Ramos (cell line): ENCODE data around the gene ZBED5.
"Not testable (repeated sequence)": the region's sequence is repeated elsewhere in the genome, so short reads cannot be mapped to it uniquely, and the experiment has no call there.

Source experiments
- in situ Hi-C: fragments of 300-500 bp; cut with MboI; formaldehyde crosslinking; loops from one replicate; pipeline ENCODE4 v1.14.3; 2022; ENCODE audit warnings: low sequenced_read_pairs; ENCODE audit not compliant: unreplicated experiment

Gene ZBED5

DNA sequence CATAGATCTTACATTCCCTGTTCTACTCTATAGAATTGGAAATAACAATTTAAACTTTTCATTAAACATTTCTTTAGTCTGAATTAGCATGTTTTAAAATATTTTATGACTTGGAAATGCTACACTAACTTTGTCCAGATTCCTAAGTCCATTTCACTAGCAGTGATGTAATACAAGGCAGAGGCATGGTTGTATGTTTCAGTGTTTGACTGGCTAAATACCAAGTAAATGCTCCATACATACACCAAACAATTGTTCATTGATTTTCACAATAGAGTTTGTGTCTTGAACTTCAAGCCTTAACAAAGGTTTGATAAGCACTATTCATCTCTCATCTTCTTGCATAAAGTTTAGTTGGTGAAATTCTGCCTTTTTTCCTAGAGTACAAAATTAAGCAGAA is 13.5 kb downstream of the ZBED5 start:
- in situ Hi-C loops, result no loop called here

DNA sequence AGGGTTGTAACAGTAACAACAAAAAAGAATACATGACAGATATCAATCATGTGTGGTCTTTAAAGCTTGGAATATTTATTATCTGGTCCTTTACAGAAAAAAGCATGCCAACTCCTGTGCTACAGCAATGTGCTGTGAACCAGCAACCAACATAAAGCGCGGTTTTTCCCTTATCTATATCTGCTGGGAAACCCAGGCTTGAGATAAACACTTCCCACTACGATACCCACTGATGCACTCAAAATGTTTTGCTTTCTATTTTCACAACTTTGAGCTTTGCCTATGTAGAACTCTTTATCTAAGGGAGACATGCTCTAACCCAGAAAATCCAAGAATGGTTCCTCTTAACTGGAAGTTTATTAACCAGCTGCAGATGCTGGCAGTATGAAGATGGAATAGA is 19.0 kb downstream of the ZBED5 start:
- in situ Hi-C loops, result no loop called here

DNA sequence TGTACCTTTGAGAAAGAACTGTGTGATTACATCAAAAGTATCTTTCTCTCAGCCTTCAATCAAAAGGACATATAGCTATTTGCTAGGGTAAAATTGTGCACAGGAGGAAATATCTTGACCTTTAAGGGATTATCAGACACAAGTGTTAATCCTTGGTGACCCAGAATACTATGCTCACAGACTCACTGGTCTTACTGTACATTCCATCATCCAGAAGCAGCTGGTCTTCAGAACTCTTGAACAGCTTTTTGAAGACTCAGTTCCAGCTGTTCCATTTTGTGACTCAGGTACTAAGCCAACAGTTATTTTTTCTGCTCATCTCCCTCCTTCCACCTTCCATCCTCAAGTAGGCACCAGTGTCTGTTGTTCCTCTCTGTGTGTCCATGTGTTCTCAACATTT is 19.8 kb downstream of the ZBED5 start:
- in situ Hi-C loops, result no loop called here

DNA sequence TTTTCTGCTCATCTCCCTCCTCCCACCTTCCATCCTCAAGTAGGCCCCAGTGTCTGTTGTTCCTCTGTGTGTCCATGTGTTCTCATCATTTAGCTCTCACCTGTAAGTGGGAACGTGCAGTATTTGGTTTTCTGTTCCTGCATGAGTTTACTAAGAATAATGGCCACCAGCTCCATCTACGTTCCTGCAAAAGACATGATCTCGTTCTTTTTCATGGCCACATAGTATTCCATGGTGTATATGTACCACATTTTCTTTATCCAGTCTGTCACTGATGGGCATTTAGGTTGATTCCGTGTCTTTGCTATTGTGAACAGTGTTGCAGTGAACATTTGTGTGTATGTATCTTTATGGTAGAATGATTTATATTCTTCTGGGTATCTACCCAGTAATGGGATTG is 21.0 kb downstream of the ZBED5 start:
- in situ Hi-C loops, result not testable (repeated sequence)

DNA sequence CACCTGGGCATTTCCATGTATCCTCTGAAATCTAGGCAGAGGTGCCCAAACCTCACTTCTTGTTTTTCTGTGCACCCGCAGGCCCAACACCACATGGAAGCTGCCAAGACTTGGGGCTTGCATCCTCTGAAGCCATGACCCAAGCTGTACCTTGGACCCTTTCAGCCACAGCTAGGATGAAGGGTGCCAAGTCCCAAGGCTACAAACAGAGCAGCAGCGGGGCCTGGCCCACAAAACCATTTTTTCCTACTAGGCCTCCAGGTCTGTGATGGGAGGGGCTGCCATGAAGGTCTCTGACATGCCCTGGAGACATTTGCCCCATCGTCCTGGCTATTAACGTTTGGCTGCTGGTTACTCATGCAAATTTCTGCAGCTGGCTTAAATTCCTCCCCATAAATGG is 28.7 kb downstream of the ZBED5 start:
- in situ Hi-C loops, result no loop called here

DNA sequence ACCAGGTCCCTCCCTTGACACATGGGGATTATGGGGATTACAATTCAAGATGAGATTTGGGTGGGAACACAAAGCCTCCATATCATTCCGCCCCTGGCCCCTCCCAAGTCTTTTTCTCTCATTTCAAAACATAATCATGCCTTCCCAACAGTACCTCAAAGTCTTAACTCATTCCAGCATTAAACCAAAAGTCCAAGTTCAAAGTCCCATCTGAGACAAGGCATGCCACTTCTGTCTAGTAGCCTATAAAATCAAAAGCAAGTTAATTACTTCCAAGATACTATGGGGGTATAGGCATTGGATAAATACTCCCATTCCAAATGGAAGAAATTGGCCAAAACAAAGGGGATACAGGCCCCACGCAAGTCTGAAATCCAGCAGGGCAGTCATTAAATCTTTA is 29.5 kb downstream of the ZBED5 start:
- in situ Hi-C loops, result no loop called here

DNA sequence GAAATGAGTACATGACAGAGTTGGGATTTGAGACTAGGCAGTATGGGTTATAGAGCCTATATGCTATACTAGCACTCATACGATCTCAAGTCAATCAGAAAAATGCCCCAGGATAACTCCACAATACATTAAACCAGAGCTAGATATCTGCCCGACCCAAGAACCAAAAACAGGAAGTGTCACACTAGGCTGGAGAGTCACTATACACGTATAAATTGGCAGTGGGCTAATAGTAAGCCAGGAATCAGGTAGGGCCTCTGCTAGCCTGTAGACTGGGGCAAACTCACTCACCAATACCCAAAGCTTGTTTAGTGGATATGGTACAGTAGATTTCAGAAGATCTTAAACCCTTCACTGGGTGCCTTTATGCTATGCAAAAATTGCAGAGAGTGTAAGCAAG is 33.0 kb downstream of the ZBED5 start:
- in situ Hi-C loops, result no loop called here

DNA sequence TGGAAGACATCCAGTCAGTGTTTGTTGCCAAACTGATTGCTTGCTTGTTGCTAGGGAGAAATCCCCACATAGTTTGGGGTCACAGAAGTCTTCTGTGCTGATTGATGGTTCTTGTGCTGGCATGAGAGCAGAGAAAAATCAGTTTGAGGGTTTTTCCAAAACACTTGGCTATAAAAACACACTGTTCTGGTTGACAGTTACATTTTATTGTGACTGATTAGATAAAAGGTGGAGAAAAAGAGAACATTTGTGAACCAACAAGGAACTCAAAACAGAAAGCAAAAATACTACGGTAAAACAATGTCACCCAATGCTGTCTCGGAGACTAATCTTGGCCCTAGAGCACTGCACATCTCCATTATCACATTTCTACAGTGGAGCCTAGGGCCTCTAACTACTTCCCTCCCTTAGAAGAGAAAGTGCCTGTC is 34.7 kb downstream of the ZBED5 start:
- in situ Hi-C loops, result no loop called here

DNA sequence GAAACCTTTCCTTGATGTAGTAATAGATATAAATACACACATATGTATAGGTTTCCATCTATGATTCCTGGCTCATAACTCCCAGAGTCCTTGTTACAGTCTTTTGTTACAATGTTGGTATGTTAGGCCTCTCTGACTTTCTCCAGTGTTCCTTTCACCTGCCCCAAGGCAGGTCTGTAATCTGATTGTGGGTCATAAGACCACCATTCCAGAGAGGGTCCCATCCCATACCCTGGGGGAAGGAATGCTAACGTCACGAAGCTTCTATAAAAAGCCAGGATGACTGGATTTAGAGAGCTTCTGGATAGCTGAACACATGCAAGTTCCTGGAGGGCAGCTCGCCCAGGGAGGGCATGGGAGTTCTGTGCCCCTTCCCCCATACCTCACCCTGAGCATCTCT is 35.4 kb downstream of the ZBED5 start:
- in situ Hi-C loops, result not testable (repeated sequence)

DNA sequence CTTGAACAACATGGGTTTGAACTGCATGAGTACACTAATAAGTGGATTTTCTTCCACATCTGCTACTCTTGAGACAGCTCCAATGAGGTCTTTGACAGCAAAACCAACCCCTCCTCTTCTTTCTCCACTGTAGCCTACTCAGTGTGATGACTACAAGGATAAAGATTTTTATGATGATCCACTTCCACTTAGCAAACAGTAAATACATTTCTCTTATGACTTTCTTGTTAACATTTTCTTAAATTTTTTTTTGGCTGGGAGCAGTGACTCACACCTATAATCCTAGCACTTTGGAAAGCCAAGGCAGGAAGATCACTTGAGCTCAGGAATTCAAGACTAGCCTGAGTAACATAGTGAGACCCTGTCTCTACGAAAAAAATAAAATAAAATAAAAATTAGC is 39.3 kb downstream of the ZBED5 start:
- in situ Hi-C loops, result no loop called here

DNA sequence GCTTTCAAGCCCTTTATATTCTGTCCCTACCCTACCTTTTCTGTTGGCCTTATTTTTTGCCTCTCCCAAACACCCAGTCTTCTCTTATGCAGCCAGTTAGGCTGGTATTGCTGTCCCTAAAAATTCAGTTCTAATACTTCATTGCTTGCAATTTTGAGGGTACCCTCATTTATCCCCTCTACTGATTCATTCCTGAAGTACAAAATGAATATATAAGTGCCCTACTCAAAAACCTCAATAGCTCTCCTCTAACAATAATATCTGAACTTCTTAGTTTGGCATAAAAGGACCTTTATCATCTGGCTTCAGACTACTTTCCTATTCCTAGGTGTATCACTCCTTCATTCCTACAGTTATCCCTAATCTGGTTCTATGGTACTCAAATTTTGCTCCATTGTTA is 43.9 kb downstream of the ZBED5 start:
- in situ Hi-C loops, result no loop called here

DNA sequence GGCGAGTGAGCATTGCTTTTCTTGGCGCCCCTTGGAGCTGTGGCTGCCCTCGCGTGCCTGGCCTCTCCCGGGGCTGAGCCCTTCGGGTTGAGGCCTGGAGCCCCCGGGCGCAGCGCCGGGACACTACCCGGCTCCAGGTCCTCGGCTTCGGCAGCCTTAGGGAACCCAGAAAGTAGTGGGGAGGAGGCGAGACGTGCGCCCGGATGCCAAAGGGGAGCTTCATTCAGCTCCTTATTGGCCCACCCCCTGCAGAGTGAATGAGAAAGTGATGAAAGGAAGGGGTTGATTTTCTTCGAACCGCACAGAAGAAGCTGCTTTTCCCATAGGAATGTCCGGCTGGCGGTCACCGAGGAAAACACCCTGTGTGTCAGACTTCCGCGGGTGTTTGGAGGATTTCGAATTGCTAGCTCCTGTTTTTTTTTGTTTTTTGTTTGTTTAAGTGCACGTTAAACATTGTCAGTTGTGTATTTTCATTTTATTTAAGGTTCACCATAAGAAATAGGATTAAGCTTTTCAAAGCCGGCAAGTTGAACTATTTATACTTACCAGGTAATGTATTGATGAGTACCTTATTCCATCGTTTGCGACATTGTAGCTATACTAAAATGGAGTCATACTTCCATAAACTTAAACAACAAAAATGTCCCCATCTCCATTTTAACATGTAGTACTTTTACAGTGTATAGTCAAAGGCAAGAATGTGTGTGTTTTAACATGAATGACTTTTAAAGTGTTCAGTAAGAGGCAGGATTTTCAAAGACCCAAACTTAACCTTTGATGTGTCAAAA is 48.3 kb downstream of the ZBED5 start:
- in situ Hi-C loops, result no loop called here

DNA sequence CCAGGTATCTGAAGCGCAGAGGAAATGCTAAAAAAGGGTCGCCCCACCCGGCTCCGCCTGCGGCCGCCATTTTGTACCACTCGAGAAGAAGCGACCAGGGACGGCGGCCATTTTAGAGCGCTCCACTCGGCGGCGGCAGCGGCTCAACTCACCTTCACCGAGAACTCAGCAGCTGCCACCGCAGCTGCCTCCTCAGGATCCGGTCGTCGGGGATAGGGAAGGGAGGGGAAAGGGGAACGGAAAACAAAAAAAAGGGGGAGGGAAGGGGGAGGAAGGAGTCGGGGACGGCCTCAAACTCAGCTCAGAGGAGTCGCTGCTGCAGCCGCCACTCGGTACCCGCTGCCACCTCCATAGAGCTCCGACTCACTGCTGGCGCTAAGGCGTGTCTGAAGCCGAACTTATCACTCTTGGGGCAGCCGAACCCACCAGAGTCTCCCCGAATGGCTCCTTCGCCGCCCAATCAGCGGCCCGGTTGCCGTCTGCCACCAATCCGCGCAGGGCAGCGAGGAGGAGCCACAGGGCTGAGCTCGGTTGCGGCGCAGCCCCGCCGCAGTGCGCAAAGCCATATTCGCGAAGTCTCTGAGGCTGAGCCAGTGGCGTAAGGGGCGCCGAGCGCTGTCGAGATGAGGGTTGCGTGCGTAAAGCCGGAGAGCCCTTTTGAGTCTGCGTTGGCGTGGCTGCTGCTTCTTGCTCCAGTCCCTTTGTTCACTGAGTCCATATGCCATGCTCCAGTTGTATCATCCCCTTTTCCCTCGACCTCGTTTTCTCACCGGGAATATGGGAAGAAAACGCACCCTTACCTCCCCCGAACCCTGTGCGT is 49.1 kb downstream of the ZBED5 start, which contains the start of gene EIF4G2:
Gene EIF4G2, minus strand, starts transcription at position 374 of the 820 bp plus-strand sequence.
- in situ Hi-C loops, result no loop called here

DNA sequence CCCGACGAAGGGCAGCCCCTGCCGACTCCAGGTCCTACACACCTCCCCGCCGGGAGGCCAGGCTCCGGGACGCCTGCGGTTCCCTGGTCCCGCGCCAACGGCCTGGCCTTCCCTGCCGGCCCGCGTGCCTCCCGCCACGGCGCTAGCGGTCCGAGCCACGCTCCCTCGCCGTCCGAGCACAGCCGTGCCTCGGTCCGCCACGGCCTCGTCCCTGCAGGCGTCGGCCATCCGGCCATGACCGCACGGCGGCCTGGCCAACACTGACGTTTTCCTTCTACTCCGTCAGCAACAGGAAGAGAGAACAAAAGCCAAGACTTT is 49.7 kb downstream of the ZBED5 start:
- in situ Hi-C loops, result no loop called here

DNA sequence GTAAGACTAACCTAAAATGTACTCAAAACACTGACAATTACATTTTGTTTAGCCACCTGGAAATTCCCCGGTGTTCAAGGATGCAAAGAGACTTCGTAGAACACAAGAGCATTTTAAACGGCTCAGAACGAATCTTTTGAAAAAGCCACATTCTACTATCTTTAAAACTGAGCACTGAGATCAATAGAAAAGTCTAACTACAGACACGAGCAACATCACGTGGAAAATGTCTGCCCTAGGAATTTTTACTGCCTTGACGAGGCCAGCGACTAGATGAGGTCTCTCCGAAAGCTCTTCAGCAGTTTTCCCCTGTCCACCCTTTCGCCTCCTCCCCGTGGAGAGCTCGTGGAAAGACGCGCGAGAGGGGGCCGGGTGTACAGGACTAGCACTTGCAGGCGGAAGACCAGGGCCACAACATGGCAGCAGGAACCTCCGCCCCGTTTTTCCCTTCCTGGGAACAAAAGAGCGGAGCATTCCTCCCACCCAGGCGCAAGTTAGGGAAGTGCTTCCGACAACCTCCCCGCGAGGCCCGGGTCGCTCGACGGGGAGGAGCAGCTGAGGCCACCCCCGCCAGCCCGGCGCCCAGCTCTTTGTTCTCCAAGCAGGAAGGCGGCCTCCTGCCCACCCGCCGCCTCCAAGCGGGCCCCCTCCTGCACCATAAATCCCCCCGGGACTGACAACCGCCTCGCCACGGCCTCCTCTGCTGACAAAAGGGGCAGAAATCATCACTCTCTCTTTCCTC is 50.2 kb downstream of the ZBED5 start:
- in situ Hi-C loops, result no loop called here

DNA sequence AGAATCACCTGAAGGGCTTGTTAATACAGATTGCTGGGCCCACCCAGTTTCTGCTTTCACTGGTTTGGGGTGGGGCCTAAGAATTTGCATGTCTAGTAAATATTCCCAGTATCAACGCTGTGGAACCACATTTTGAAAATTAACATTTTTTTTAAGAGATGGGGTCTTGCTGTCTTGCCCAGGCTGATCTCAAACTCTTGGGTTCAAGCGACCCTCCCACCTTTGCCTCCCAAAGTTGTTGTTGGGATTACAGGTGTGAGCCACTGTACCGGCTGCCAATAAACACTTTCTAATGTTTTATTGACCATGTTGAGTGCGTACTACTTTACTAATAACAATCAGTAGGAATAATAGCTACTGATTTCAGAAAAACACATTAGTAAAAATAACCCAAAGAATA is 51.6 kb downstream of the ZBED5 start:
- in situ Hi-C loops, result no loop called here

DNA sequence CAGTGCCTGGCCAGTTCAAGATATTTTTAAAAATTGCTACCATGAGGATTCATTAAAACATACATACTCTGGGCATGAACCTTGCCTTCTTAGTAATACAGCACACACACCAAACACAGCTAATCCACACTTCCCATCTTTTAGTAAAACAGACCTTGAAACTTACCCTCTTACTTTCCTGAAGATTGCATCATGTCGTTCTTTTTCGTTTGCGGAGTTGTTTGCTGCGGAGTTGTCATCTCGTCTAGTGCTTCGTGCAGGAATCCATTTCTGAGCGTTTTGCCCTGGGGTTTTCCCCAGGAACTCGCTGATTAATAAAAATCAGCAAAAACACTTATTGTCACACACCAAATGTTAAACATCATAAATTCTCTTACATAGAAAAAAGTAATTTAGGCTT is 52.1 kb downstream of the ZBED5 start:
- in situ Hi-C loops, result no loop called here

DNA sequence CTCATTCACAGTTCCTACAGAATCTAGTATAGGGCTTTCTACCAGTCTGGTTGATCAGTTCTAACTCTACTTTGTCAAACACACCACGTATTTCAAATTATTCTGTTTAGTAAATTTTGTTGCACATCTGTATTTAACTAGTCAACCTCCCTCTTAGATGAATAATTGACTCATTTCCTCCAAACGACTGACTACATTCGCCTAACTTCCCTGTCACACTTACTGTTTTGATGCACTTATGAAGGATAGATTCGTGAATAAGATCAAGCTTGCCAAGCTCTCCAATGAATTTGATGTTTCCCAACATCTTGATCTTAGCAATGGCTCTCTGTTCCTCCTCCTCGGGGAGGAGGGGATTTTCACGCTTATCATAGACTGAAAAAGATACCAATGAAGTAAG is 54.2 kb downstream of the ZBED5 start:
- in situ Hi-C loops, result no loop called here
